Endothelial cell of umbilical vein (primary cell): Measurements from ENCODE around the gene ATP10B. TPM values are rescaled to one million over a fixed set of nuclear protein-coding genes. Genes with fewer than 3 reads are reported as not detected.

Experiments
- BruUV-seq: library from RNA; stranded (reverse); fragments of 400-500 nt; replicated peaks from 2 replicates; lab custom pipeline; 2021; lab: Mats Ljungman, UMichigan
- CTCF ChIA-PET: fragments of 300-600, 350-600 bp; sonication (Branson Sonifier 250); formaldehyde crosslinking; loops from one replicate; lab custom pipeline; 2021; ENCODE audit warnings: antibody characterized with exemption, inconsistent platforms; lab: Charles Lee
- POLR2A ChIA-PET: fragments of 300-600, 350-600 bp; sonication (Branson Sonifier 250); formaldehyde crosslinking; loops from one replicate; lab custom pipeline; 2021; ENCODE audit warnings: antibody characterized with exemption, inconsistent platforms; lab: Charles Lee
- DNase-seq: peaks from one replicate; pipeline ENCODE4 v3.0.0-alpha.2; 2011; ENCODE audit warnings: low read depth, low spot score
- FAIRE-seq: peaks from 2 replicates; lab custom pipeline; 2011; peaks lifted over from hg19 to GRCh38; lab: Jason Lieb, UNC
- H2AFZ ChIP-seq: 2 replicates; pipeline ENCODE4 v1.6.0; 2012; ENCODE audit warnings: low read depth, low read length, control low read depth, inconsistent platforms
- H3K27ac ChIP-seq: 2 replicates; pipeline ENCODE4 v1.5.1; 2011; ENCODE audit warnings: low read depth, mild to moderate bottlenecking, control low read depth, low read length, moderate library complexity; ENCODE audit not compliant: insufficient read depth
- H3K27me3 ChIP-seq, 2 experiments: 2 replicates each; pipeline versions ENCODE4 v1.6.0 to v1.6.1; 2011; ENCODE audit warnings: low read length in 2 of 2, mixed read lengths in 1 of 2; ENCODE audit not compliant: control insufficient read depth in 2 of 2, insufficient read depth in 2 of 2
- H3K36me3 ChIP-seq, 2 experiments: 2 replicates in 1 of 2; 3 replicates in 1 of 2; pipeline ENCODE4 v1.5.1; 2011; ENCODE audit warnings: low read length in 2 of 2, mild to moderate bottlenecking in 1 of 2, moderate library complexity in 1 of 2; ENCODE audit not compliant: control insufficient read depth in 2 of 2, insufficient read depth in 2 of 2; ENCODE audit errors: extremely low read depth in 1 of 2
- H3K4me1 ChIP-seq: 3 replicates; pipeline ENCODE4 v1.5.1; 2011; ENCODE audit warnings: mild to moderate bottlenecking, low read length; ENCODE audit not compliant: control insufficient read depth, insufficient read depth; ENCODE audit errors: extremely low read depth
- H3K4me2 ChIP-seq: 2 replicates; pipeline ENCODE4 v1.6.1; 2011; ENCODE audit warnings: low read length, control low read depth, mixed read lengths; ENCODE audit not compliant: insufficient read depth
- H3K4me3 ChIP-seq, 3 experiments: fragments of 200-600 bp in 1 of 3; sonication (generic), shearing (Covaris generic) in 1 of 3; replicated peaks in 1 of 3; 2 replicates each; pipeline ENCODE4 v1.5.1; 2011 to 2016; ENCODE audit warnings: control low read depth in 3 of 3, low read length in 3 of 3, mild to moderate bottlenecking in 2 of 3, inconsistent platforms in 1 of 3, low read depth in 1 of 3, moderate library complexity in 1 of 3; ENCODE audit not compliant: insufficient read depth in 1 of 3
- H3K79me2 ChIP-seq: 2 replicates; pipeline ENCODE4 v1.6.0; 2012; ENCODE audit warnings: low read length, inconsistent platforms; ENCODE audit not compliant: control insufficient read depth, insufficient read depth
- H3K9ac ChIP-seq: replicated peaks from 2 replicates; pipeline ENCODE3; 2011; ENCODE audit warnings: low read length, control low read depth; ENCODE audit not compliant: insufficient read depth; ENCODE audit errors: extremely low read depth
- H3K9me1 ChIP-seq: replicated peaks from 3 replicates; pipeline ENCODE4 v1.6.0; 2011; ENCODE audit warnings: mild to moderate bottlenecking, low read length; ENCODE audit not compliant: control insufficient read depth, insufficient read depth; ENCODE audit errors: extremely low read depth
- H3K9me3 ChIP-seq: replicated peaks from 2 replicates; pipeline ENCODE4 v1.5.1; 2012; ENCODE audit warnings: low read length, inconsistent platforms; ENCODE audit not compliant: control insufficient read depth, insufficient read depth
- H4K20me1 ChIP-seq: replicated peaks from 2 replicates; pipeline ENCODE3; 2011; ENCODE audit warnings: mild to moderate bottlenecking, low read length; ENCODE audit not compliant: control insufficient read depth, insufficient read depth; ENCODE audit errors: extremely low read depth
- CTCF ChIP-seq, 2 donors: IDR thresholded peaks; 1 replicate in 1 of 2; 2 replicates in 1 of 2; pipeline ENCODE4 v1.5.1; 2011; ENCODE audit warnings: low read length in 2 of 2, mild to moderate bottlenecking in 2 of 2, moderate library complexity in 2 of 2, control low read depth in 1 of 2, inconsistent platforms in 1 of 2, low read depth in 1 of 2; ENCODE audit not compliant: insufficient read depth in 1 of 2; ENCODE audit errors: extremely low read depth in 1 of 2
- EZH2 ChIP-seq: IDR thresholded peaks from 2 replicates; pipeline ENCODE4 v1.6.1; 2012; ENCODE audit warnings: borderline replicate concordance, low read depth, mild to moderate bottlenecking, moderate library complexity, low read length, inconsistent platforms; ENCODE audit not compliant: severe bottlenecking
- JUN ChIP-seq: IDR thresholded peaks from 2 replicates; pipeline ENCODE4 v1.6.1; 2011; ENCODE audit warnings: borderline replicate concordance, low read depth; ENCODE audit not compliant: insufficient read length, insufficient read depth
- MYC ChIP-seq: IDR thresholded peaks from one replicate; pipeline ENCODE4 v1.6.1; 2011; ENCODE audit warnings: mild to moderate bottlenecking, low read depth, low read length
- POLR2A ChIP-seq: IDR thresholded peaks from 2 replicates; pipeline ENCODE4 v1.6.1; 2012; ENCODE audit warnings: low read depth, mild to moderate bottlenecking, control low read depth, low read length
- POLR2AphosphoS5 ChIP-seq: IDR thresholded peaks from 2 replicates; pipeline ENCODE4 v1.6.1; 2012; ENCODE audit warnings: low read depth, mild to moderate bottlenecking, control low read depth, low read length, moderate library complexity; ENCODE audit not compliant: insufficient read depth
- dilution Hi-C: fragments of 300-500 bp; cut with MboI; formaldehyde crosslinking; loops from one replicate; pipeline ENCODE4 v1.15.0; 2019; ENCODE audit warnings: low sequenced_read_pairs; ENCODE audit not compliant: extremely low pct_ligation_motif_present
- intact Hi-C: fragments of 100-400 bp; cut with micrococcal nuclease; formaldehyde crosslinking; loops from one replicate; pipeline ENCODE4 v1.10.0; 2022
- polyA plus RNA-seq, 4 experiments: library from polyadenylated mRNA; depleted of rRNA in 3 of 4; stranded (reverse) in 3 of 4; unstranded in 1 of 4; fragments of >200 nt; gene quantifications; 2 replicates each; pipeline versions ENCODE4 v1.2.1 to v1.2.3, GENCODE V29; 2011 to 2012; ENCODE audit warnings: missing spikeins in 1 of 4
- total RNA-seq: library from RNA; stranded (reverse); gene quantifications from 2 replicates; pipeline ENCODE4 v1.2.3, GENCODE V29; 2021

ATP10B gene
- total and polyA plus RNA-seq, 2 donors (not counting 3 experiments of a cell fraction or from before 2014, with no cell fraction given): not detected

DNA sequence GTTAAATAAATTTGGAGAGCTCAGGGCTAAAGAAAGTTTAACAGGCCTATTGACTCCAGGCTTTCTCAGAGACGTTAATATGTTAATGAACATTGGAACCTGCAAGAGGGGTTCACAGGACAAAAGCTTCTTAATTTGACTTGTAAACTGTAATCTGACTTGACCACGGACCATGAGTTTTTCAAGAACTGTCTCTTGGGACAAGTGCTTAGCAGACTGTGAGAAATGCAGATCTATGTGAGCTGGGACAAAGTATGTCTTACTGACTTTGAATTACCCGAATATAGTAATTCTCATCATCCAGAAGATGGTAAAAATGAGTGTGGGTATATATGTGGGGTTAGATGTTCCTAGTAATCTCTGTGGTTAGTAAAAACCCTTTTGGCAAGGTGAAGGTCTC, 186.6 kb downstream of the ATP10B start:
- no peak for FAIRE-seq

GRCh38 chr5:160660132-160660531, 191.9 kb downstream of the ATP10B start:
- Histone ChIP-seq H2AFZ (no peak overlapping the region), H3K9me1 (no peaks in the 10 kb centered on the region), H4K20me1 (no peaks in the 10 kb centered on the region), H3K4me1 (no peaks in the 10 kb centered on the region), H3K27me3 (no peaks in the 10 kb centered on the region), H3K9ac (no peak overlapping the region), H3K9me3 (no peaks in the 10 kb centered on the region), H3K79me2 (no peaks in the 10 kb centered on the region), H3K4me3 (no peak overlapping the region), H3K27ac (no peak overlapping the region), H3K4me2 (no peak overlapping the region), H3K36me3 (no peaks in the 10 kb centered on the region)
- intact Hi-C loops (no loop called here), dilution Hi-C loops (no loop called here)
- ChIA-PET POLR2A (no interaction called here), CTCF (no interaction called here)
- FAIRE-seq (no peak), DNase-seq (no peak)
- TF ChIP-seq JUN (no peak), POLR2AphosphoS5 (no peak), EZH2 (no peak), MYC (no peak), POLR2A (no peak), CTCF (IDR thresholded peaks at IDR 0.05; ENCODE audit: extremely low read depth in 1 of 2, insufficient read depth in 1 of 2, low read depth in 1 of 2, low read length in 2 of 2) (no peak)
- BruUV-seq: no TSS peak

More for the DNA sequence above, 186.6 kb downstream of the ATP10B start:
- ChIA-PET CTCF (no interaction called here), POLR2A (no interaction called here)
- dilution Hi-C loops: no loop called here
- Histone ChIP-seq H3K27ac (no peak overlapping the region), H3K36me3 (no peaks in the 10 kb centered on the region), H2AFZ (no peak overlapping the region), H3K4me3 (no peak overlapping the region), H3K27me3 (no peaks in the 10 kb centered on the region), H3K9me3 (no peaks in the 10 kb centered on the region), H3K4me1 (no peaks in the 10 kb centered on the region), H3K4me2 (no peak overlapping the region), H3K9ac (no peak overlapping the region), H4K20me1 (no peaks in the 10 kb centered on the region), H3K9me1 (no peaks in the 10 kb centered on the region), H3K79me2 (no peaks in the 10 kb centered on the region)
- no peak for TF ChIP-seq MYC
- intact Hi-C loops: no loop called here
- BruUV-seq: no TSS peak
- DNase-seq: no peak
